Liver (tissue), 3 donors: Measurements from ENCODE around the gene ZSWIM6.

Experiments
- ATF3 ChIP-seq: IDR thresholded peaks from 2 replicates; pipeline ENCODE4 v1.6.1; 2016; ENCODE audit warnings: antibody characterized with exemption
- EGR1 ChIP-seq, 2 donors: IDR thresholded peaks; 2 replicates each; pipeline ENCODE4 v1.6.1; 2016 to 2018; ENCODE audit warnings: antibody characterized with exemption in 2 of 2, low read depth in 2 of 2
- FOXA2 ChIP-seq: IDR thresholded peaks from 2 replicates; pipeline ENCODE4 v1.6.1; 2016; ENCODE audit warnings: antibody characterized with exemption
- GABPA ChIP-seq, 2 donors: IDR thresholded peaks in 1 of 2; conservative IDR thresholded peaks in 1 of 2; 2 replicates each; pipeline ENCODE4 v1.6.1; 2016; ENCODE audit warnings: antibody characterized with exemption in 2 of 2, mild to moderate bottlenecking in 1 of 2, moderate library complexity in 1 of 2
- JUND ChIP-seq, 2 donors: IDR thresholded peaks; 2 replicates each; pipeline ENCODE4 v1.6.1; 2016; ENCODE audit warnings: antibody characterized with exemption in 2 of 2
- MAX ChIP-seq: IDR thresholded peaks from 2 replicates; pipeline ENCODE4 v1.6.1; 2016; ENCODE audit warnings: antibody characterized with exemption
- RAD21 ChIP-seq, 2 donors: IDR thresholded peaks; 2 replicates each; pipeline ENCODE4 v1.6.1; 2016; ENCODE audit warnings: antibody characterized with exemption in 2 of 2, mild to moderate bottlenecking in 2 of 2
- RXRA ChIP-seq, 2 donors: IDR thresholded peaks; 2 replicates each; pipeline ENCODE4 v1.6.1; 2017 to 2018; ENCODE audit warnings: antibody characterized with exemption in 2 of 2, mild to moderate bottlenecking in 1 of 2
- SP1 ChIP-seq: IDR thresholded peaks from 2 replicates; pipeline ENCODE4 v1.6.1; 2018; ENCODE audit warnings: antibody characterized with exemption, mild to moderate bottlenecking
- TAF1 ChIP-seq: conservative IDR thresholded peaks from 2 replicates; pipeline ENCODE4 v1.6.1; 2016; ENCODE audit warnings: antibody characterized with exemption, mild to moderate bottlenecking
- YY1 ChIP-seq: IDR thresholded peaks from 2 replicates; pipeline ENCODE4 v1.6.1; 2016; ENCODE audit warnings: antibody characterized with exemption, mild to moderate bottlenecking
- ZBTB33 ChIP-seq: IDR thresholded peaks from 2 replicates; pipeline ENCODE4 v1.6.1; 2016; ENCODE audit warnings: antibody characterized with exemption
- TF ChIP-seq, protein P1 (sequence below): fragments of 150-350 bp; IDR thresholded peaks from 2 replicates; pipeline ENCODE4 v1.5.1; 2017; ENCODE audit warnings: improper control_type of control experiment, low read depth, low read length; ENCODE audit not compliant: missing input control
- TF ChIP-seq, protein P2 (sequence below): IDR thresholded peaks from 2 replicates; pipeline ENCODE4 v1.6.1; 2016; ENCODE audit warnings: antibody characterized with exemption, mild to moderate bottlenecking
- donor health status: healthy.
- donor health status: healthy.

DNA sequence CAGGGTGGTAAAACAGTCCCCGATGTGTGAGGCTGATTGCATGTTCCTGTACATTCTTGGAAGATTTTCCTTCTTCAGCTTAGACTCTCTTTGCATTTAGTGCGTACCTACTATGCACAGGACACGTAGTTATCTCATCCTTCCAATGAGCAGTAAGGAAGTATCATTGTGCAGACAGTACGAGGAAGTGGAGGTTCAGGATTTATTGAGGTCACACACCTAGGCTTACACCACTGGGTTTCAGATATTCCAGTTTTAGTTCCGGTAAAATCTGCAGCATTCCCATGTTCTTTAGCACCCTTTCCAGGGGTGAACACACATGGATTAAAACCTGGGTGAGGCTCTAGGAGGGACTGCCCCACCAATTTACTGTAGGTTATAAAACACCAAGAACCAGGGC is 238.7 kb downstream of the ZSWIM6 start:
- TF ChIP-seq ATF3, result no peak
- TF ChIP-seq, protein P1, sequence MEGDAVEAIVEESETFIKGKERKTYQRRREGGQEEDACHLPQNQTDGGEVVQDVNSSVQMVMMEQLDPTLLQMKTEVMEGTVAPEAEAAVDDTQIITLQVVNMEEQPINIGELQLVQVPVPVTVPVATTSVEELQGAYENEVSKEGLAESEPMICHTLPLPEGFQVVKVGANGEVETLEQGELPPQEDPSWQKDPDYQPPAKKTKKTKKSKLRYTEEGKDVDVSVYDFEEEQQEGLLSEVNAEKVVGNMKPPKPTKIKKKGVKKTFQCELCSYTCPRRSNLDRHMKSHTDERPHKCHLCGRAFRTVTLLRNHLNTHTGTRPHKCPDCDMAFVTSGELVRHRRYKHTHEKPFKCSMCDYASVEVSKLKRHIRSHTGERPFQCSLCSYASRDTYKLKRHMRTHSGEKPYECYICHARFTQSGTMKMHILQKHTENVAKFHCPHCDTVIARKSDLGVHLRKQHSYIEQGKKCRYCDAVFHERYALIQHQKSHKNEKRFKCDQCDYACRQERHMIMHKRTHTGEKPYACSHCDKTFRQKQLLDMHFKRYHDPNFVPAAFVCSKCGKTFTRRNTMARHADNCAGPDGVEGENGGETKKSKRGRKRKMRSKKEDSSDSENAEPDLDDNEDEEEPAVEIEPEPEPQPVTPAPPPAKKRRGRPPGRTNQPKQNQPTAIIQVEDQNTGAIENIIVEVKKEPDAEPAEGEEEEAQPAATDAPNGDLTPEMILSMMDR, result no peak
- no peak for TF ChIP-seq TAF1
- no peak for TF ChIP-seq ZBTB33
- TF ChIP-seq MAX, result no peak
- no peak for TF ChIP-seq EGR1 (IDR thresholded peaks at IDR 0.05; ENCODE audit: low read depth in 2 of 2)
- TF ChIP-seq JUND (IDR thresholded peaks at IDR 0.05), result no peak
- TF ChIP-seq, protein P2, sequence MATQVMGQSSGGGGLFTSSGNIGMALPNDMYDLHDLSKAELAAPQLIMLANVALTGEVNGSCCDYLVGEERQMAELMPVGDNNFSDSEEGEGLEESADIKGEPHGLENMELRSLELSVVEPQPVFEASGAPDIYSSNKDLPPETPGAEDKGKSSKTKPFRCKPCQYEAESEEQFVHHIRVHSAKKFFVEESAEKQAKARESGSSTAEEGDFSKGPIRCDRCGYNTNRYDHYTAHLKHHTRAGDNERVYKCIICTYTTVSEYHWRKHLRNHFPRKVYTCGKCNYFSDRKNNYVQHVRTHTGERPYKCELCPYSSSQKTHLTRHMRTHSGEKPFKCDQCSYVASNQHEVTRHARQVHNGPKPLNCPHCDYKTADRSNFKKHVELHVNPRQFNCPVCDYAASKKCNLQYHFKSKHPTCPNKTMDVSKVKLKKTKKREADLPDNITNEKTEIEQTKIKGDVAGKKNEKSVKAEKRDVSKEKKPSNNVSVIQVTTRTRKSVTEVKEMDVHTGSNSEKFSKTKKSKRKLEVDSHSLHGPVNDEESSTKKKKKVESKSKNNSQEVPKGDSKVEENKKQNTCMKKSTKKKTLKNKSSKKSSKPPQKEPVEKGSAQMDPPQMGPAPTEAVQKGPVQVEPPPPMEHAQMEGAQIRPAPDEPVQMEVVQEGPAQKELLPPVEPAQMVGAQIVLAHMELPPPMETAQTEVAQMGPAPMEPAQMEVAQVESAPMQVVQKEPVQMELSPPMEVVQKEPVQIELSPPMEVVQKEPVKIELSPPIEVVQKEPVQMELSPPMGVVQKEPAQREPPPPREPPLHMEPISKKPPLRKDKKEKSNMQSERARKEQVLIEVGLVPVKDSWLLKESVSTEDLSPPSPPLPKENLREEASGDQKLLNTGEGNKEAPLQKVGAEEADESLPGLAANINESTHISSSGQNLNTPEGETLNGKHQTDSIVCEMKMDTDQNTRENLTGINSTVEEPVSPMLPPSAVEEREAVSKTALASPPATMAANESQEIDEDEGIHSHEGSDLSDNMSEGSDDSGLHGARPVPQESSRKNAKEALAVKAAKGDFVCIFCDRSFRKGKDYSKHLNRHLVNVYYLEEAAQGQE, result no peak
- no peak for TF ChIP-seq SP1
- no peak for TF ChIP-seq GABPA (IDR thresholded peaks at IDR 0.05 in 1 of 2, conservative IDR thresholded peaks at IDR 0.05 in 1 of 2)
- no peak for TF ChIP-seq RXRA (IDR thresholded peaks at IDR 0.05)
- TF ChIP-seq RAD21 (IDR thresholded peaks at IDR 0.05), result no peak
- no peak for TF ChIP-seq YY1
- no peak for TF ChIP-seq FOXA2
